ENCODE results near the gene HOXB3. TPM values are rescaled to one million over a fixed set of nuclear protein-coding genes. Genes with fewer than 3 reads are reported as not detected.

HOXB3 gene
- total RNA-seq, 1 donor from 2014 or later, result 0.57 TPM

- Mint-ChIP-seq H3K27ac (ENCODE audit: unreplicated experiment) (no peak overlapping the region), H3K4me1 (ENCODE audit: low read depth) (no peaks in the 10 kb centered on the region), H3K27me3 (ENCODE audit: low read depth) (peaks cover 56% of the 10 kb centered on the region), H3K9me3 (ENCODE audit: low read depth) (no peaks in the 10 kb centered on the region), H3K36me3 (ENCODE audit: low read depth) (no peaks in the 10 kb centered on the region), H3K4me3 (ENCODE audit: unreplicated experiment) (no peak overlapping the region)
- no peak for TF ChIP-seq CTCF (IDR thresholded peaks at IDR 0.05)
- DNase-seq (ENCODE audit: low spot score), result no peak
Measured at GRCh38 chr17:48566717-48567116, 23.3 kb downstream of the HOXB3 start.

GRCh38 chr17:48565925-48566710 lies 23.9 kb downstream of the HOXB3 start:
- Mint-ChIP-seq H3K4me1 (ENCODE audit: low read depth) (no peaks in the 10 kb centered on the region), H3K36me3 (ENCODE audit: low read depth) (no peaks in the 10 kb centered on the region), H3K9me3 (ENCODE audit: low read depth) (no peaks in the 10 kb centered on the region), H3K27ac (ENCODE audit: unreplicated experiment) (no peak overlapping the region), H3K27me3 (ENCODE audit: low read depth) (peaks cover 56% of the 10 kb centered on the region), H3K4me3 (ENCODE audit: unreplicated experiment) (no peak overlapping the region)
- no peak for DNase-seq (ENCODE audit: low spot score)
- no peak for TF ChIP-seq CTCF (IDR thresholded peaks at IDR 0.05)

GRCh38 chr17:48565022-48565554 lies 25.0 kb downstream of the HOXB3 start:
- peaks cover 55% of the 10 kb centered on the region for H3K27me3 Mint-ChIP-seq (ENCODE audit: low read depth)
- no peak overlapping the region for H3K27ac Mint-ChIP-seq (ENCODE audit: unreplicated experiment)
- DNase-seq (ENCODE audit: low spot score), result no peak
- H3K9me3 Mint-ChIP-seq (ENCODE audit: low read depth), result no peaks in the 10 kb centered on the region
- no peak for TF ChIP-seq CTCF (IDR thresholded peaks at IDR 0.05)
- no peaks in the 10 kb centered on the region for H3K4me1 Mint-ChIP-seq (ENCODE audit: low read depth)
- no peaks in the 10 kb centered on the region for H3K36me3 Mint-ChIP-seq (ENCODE audit: low read depth)
- H3K4me3 Mint-ChIP-seq (ENCODE audit: unreplicated experiment), result no peak overlapping the region

GRCh38 chr17:48564188-48565021 lies 25.6 kb downstream of the HOXB3 start:
- H3K4me1 Mint-ChIP-seq (ENCODE audit: low read depth), result no peaks in the 10 kb centered on the region
- no peak overlapping the region for H3K27ac Mint-ChIP-seq (ENCODE audit: unreplicated experiment)
- no peaks in the 10 kb centered on the region for H3K36me3 Mint-ChIP-seq (ENCODE audit: low read depth)
- DNase-seq (ENCODE audit: low spot score), result no peak
- H3K4me3 Mint-ChIP-seq (ENCODE audit: unreplicated experiment), result no peak overlapping the region
- peaks cover 55% of the 10 kb centered on the region for H3K27me3 Mint-ChIP-seq (ENCODE audit: low read depth)
- H3K9me3 Mint-ChIP-seq (ENCODE audit: low read depth), result no peaks in the 10 kb centered on the region
- no peak for TF ChIP-seq CTCF (IDR thresholded peaks at IDR 0.05)

GRCh38 chr17:48563867-48564187 lies 26.2 kb downstream of the HOXB3 start:
- no peaks in the 10 kb centered on the region for H3K4me1 Mint-ChIP-seq (ENCODE audit: low read depth)
- no peak for TF ChIP-seq CTCF (IDR thresholded peaks at IDR 0.05)
- DNase-seq (ENCODE audit: low spot score), result no peak
- no peak overlapping the region for H3K27ac Mint-ChIP-seq (ENCODE audit: unreplicated experiment)
- H3K36me3 Mint-ChIP-seq (ENCODE audit: low read depth), result no peaks in the 10 kb centered on the region
- peaks cover 55% of the 10 kb centered on the region for H3K27me3 Mint-ChIP-seq (ENCODE audit: low read depth)
- no peaks in the 10 kb centered on the region for H3K9me3 Mint-ChIP-seq (ENCODE audit: low read depth)
- no peak overlapping the region for H3K4me3 Mint-ChIP-seq (ENCODE audit: unreplicated experiment)
